ENCODE results near the gene OR6M1. TPM values are rescaled to one million over a fixed set of nuclear protein-coding genes. Genes with fewer than 3 reads are reported as not detected.

The OR6M1 gene
- total and polyA plus RNA-seq, 2 donors (not counting 1 experiment from before 2014, with no cell fraction given), result not detected

GRCh38 chr11:123797541-123797940 lies 8.6 kb downstream of the OR6M1 start:
- H3K4me2 ChIP-seq (ENCODE audit: extremely low read depth, insufficient read depth, low read length), result no peak overlapping the region
- H3K27ac ChIP-seq (ENCODE audit: insufficient read depth, low read length), result no peak overlapping the region
- TF ChIP-seq CTCF (conservative IDR thresholded peaks at IDR 0.05 in 1 of 2, IDR thresholded peaks at IDR 0.05 in 1 of 2; ENCODE audit: low read depth in 1 of 2, low read length in 2 of 2), result no peak
- no peak for TF ChIP-seq EZH2 (IDR thresholded peaks at IDR 0.05; ENCODE audit: low read length, missing control alignments)
- H3K9ac ChIP-seq (ENCODE audit: insufficient read depth, low read length), result no peak overlapping the region
- H3K27me3 ChIP-seq (ENCODE audit: control insufficient read depth, insufficient read depth, low read length), result no peaks in the 10 kb centered on the region
- H3K4me1 ChIP-seq (ENCODE audit: control insufficient read depth, extremely low read depth, insufficient read depth, low read length), result no peaks in the 10 kb centered on the region
- H3K4me3 ChIP-seq (replicated peaks in 1 of 4; ENCODE audit: control extremely low read depth in 1 of 4, insufficient read depth in 1 of 4, low read depth in 3 of 4, low read length in 4 of 4), result no peak overlapping the region
- no peak for DNase-seq (ENCODE audit: low read depth in 2 of 2)
- no peaks in the 10 kb centered on the region for H3K79me2 ChIP-seq (ENCODE audit: control insufficient read depth, insufficient read depth, low read length)
- no peaks in the 10 kb centered on the region for H4K20me1 ChIP-seq (ENCODE audit: control insufficient read depth, extremely low read depth, insufficient read depth, low read length)
- no peak overlapping the region for H2AFZ ChIP-seq (ENCODE audit: low read length)
- H3K9me3 ChIP-seq (ENCODE audit: control insufficient read depth, insufficient read depth, low read depth, low read length), result no peaks in the 10 kb centered on the region
- no peaks in the 10 kb centered on the region for H3K36me3 ChIP-seq (ENCODE audit: control insufficient read depth, insufficient read depth, low read length)

GRCh38 chr11:123797114-123797513 lies 9.0 kb downstream of the OR6M1 start:
- Histone ChIP-seq H3K79me2 (ENCODE audit: control insufficient read depth, insufficient read depth, low read length) (no peaks in the 10 kb centered on the region), H4K20me1 (ENCODE audit: control insufficient read depth, extremely low read depth, insufficient read depth, low read length) (no peaks in the 10 kb centered on the region), H3K4me2 (ENCODE audit: extremely low read depth, insufficient read depth, low read length) (no peak overlapping the region), H3K27me3 (ENCODE audit: control insufficient read depth, insufficient read depth, low read length) (no peaks in the 10 kb centered on the region), H2AFZ (ENCODE audit: low read length) (no peak overlapping the region), H3K4me1 (ENCODE audit: control insufficient read depth, extremely low read depth, insufficient read depth, low read length) (no peaks in the 10 kb centered on the region), H3K27ac (ENCODE audit: insufficient read depth, low read length) (no peak overlapping the region), H3K36me3 (ENCODE audit: control insufficient read depth, insufficient read depth, low read length) (no peaks in the 10 kb centered on the region), H3K9me3 (ENCODE audit: control insufficient read depth, insufficient read depth, low read depth, low read length) (no peaks in the 10 kb centered on the region), H3K9ac (ENCODE audit: insufficient read depth, low read length) (no peak overlapping the region), H3K4me3 (replicated peaks in 1 of 4; ENCODE audit: control extremely low read depth in 1 of 4, insufficient read depth in 1 of 4, low read depth in 3 of 4, low read length in 4 of 4) (no peak overlapping the region)
- no peak for DNase-seq (ENCODE audit: low read depth in 2 of 2)
- no peak for TF ChIP-seq EZH2 (IDR thresholded peaks at IDR 0.05; ENCODE audit: low read length, missing control alignments)
- no peak for TF ChIP-seq CTCF (conservative IDR thresholded peaks at IDR 0.05 in 1 of 2, IDR thresholded peaks at IDR 0.05 in 1 of 2; ENCODE audit: low read depth in 1 of 2, low read length in 2 of 2)

GRCh38 chr11:123796226-123796625 lies 9.9 kb downstream of the OR6M1 start:
- no peaks in the 10 kb centered on the region for H3K4me1 ChIP-seq (ENCODE audit: control insufficient read depth, extremely low read depth, insufficient read depth, low read length)
- H4K20me1 ChIP-seq (ENCODE audit: control insufficient read depth, extremely low read depth, insufficient read depth, low read length), result no peaks in the 10 kb centered on the region
- no peak overlapping the region for H2AFZ ChIP-seq (ENCODE audit: low read length)
- H3K4me2 ChIP-seq (ENCODE audit: extremely low read depth, insufficient read depth, low read length), result no peak overlapping the region
- no peaks in the 10 kb centered on the region for H3K36me3 ChIP-seq (ENCODE audit: control insufficient read depth, insufficient read depth, low read length)
- TF ChIP-seq EZH2 (IDR thresholded peaks at IDR 0.05; ENCODE audit: low read length, missing control alignments), result no peak
- no peak for TF ChIP-seq CTCF (conservative IDR thresholded peaks at IDR 0.05 in 1 of 2, IDR thresholded peaks at IDR 0.05 in 1 of 2; ENCODE audit: low read depth in 1 of 2, low read length in 2 of 2)
- no peak for DNase-seq (ENCODE audit: low read depth in 2 of 2)
- H3K27me3 ChIP-seq (ENCODE audit: control insufficient read depth, insufficient read depth, low read length), result no peaks in the 10 kb centered on the region
- no peak overlapping the region for H3K27ac ChIP-seq (ENCODE audit: insufficient read depth, low read length)
- H3K9me3 ChIP-seq (ENCODE audit: control insufficient read depth, insufficient read depth, low read depth, low read length), result no peaks in the 10 kb centered on the region
- H3K9ac ChIP-seq (ENCODE audit: insufficient read depth, low read length), result no peak overlapping the region
- H3K4me3 ChIP-seq (replicated peaks in 1 of 4; ENCODE audit: control extremely low read depth in 1 of 4, insufficient read depth in 1 of 4, low read depth in 3 of 4, low read length in 4 of 4), result no peak overlapping the region
- H3K79me2 ChIP-seq (ENCODE audit: control insufficient read depth, insufficient read depth, low read length), result no peaks in the 10 kb centered on the region
